Fibroblast of villous mesenchyme (primary cell): ENCODE measurements around the gene AIG1. TPM values are rescaled to one million over a fixed set of nuclear protein-coding genes. Genes with fewer than 3 reads are reported as not detected.

Experiments used
- DNase-seq: peaks from one replicate; pipeline ENCODE4 v3.0.0-alpha.2; 2010; ENCODE audit warnings: low read depth
- H3K4me3 ChIP-seq: 2 replicates; pipeline ENCODE4 v1.5.1; 2011; ENCODE audit warnings: low read depth, mild to moderate bottlenecking, low read length
- total RNA-seq: library from RNA; depleted of rRNA; stranded (reverse); fragments of >200 nt; gene quantifications from 2 replicates; pipeline ENCODE4 v1.2.3, GENCODE V29; 2012
- TF ChIP-seq, protein P1 (sequence below): IDR thresholded peaks from 2 replicates; pipeline ENCODE4 v1.5.1; 2012; ENCODE audit warnings: low read depth, mild to moderate bottlenecking, low read length; ENCODE audit not compliant: insufficient read depth

Gene AIG1
- total RNA-seq, 1 donor = 44.9 TPM

DNA sequence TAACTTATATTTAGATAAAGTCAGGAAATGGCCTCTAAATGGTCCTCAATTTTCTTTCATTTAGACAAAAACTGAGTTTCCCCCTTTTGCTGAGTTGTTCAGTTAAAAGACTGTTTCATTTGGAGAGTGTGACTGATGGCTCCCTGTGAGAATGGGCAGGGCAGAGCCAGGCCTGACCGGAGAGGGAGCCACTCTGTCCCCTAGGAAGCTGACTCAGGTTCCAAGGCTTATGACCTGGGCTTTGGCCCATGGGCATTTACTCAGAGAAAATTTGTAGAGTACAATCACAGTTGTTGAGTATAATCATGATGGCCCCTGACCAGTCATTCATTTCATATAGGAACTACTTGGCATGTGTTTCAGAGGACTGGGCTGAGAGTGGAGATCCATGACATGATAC is 37.0 kb upstream of the AIG1 start:
- TF ChIP-seq, protein P1, sequence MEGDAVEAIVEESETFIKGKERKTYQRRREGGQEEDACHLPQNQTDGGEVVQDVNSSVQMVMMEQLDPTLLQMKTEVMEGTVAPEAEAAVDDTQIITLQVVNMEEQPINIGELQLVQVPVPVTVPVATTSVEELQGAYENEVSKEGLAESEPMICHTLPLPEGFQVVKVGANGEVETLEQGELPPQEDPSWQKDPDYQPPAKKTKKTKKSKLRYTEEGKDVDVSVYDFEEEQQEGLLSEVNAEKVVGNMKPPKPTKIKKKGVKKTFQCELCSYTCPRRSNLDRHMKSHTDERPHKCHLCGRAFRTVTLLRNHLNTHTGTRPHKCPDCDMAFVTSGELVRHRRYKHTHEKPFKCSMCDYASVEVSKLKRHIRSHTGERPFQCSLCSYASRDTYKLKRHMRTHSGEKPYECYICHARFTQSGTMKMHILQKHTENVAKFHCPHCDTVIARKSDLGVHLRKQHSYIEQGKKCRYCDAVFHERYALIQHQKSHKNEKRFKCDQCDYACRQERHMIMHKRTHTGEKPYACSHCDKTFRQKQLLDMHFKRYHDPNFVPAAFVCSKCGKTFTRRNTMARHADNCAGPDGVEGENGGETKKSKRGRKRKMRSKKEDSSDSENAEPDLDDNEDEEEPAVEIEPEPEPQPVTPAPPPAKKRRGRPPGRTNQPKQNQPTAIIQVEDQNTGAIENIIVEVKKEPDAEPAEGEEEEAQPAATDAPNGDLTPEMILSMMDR = no peak
- no peak for DNase-seq
- H3K4me3 ChIP-seq = no peak overlapping the region

- TF ChIP-seq, protein P1 = no peak
- no peak overlapping the region for H3K4me3 ChIP-seq
- DNase-seq = no peak
These were observed 35.7 kb upstream of the AIG1 start for GRCh38 chr6:143024977-143025376.

GRCh38 chr6:143026696-143027449 is 33.8 kb upstream of the AIG1 start:
- no peak overlapping the region for H3K4me3 ChIP-seq
- DNase-seq = peak; percentile 44
- TF ChIP-seq, protein P1 = peak; percentile 81

DNA sequence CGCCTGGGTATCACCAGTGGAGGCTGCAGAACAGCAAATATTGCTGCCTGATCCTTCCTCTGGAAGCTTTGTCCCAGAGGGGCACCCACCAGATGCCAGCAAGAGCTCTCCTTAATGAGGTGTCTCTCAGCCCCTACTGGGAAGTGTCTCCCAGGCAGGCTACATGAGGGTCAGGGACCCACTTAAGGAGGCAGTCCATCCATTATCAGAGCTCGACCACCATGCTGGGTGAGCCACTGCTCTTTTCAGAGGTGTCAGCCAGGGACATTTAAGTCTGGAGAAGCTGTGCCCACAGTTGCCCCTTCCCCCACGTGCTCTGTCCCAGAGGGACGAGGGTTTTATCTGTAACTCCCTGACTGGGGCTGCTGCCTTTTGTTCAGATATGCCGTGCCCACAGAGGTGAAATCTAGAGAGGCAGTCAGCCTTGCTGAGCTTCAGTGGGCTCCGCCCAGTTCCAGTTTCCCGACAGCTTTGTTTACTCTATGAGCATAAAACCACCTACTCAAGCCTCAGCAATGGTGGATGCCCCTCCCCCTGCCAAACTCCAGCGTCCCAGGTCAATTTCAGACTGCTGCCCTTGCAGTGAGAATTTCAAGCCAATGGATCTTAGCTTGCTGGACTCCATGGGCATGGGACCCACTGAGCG is 25.9 kb upstream of the AIG1 start:
- DNase-seq = no peak
- TF ChIP-seq, protein P1 = no peak
- no peak overlapping the region for H3K4me3 ChIP-seq

DNA sequence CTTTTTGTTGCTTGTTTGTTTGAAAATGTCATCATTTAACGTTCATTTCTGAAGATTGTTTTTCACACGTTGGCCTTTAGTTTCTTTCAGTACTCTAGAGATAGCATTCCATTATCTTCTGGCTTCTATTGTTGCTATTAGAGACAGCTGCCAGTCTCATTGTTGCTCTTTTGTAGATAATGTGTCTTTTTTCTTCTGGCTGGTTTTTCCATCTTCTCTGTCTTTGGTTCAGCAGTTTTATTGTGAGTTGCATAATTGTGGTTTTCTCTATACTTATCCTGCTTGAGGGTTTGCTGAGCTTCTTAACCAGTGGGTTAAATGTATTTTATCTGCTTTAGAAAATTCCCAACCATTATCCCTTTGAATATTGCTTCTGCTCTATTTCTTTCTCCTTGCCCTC is 23.2 kb upstream of the AIG1 start:
- H3K4me3 ChIP-seq = no peak overlapping the region
- TF ChIP-seq, protein P1 = no peak
- DNase-seq = no peak

- TF ChIP-seq, protein P1 = no peak
- no peak for DNase-seq
- H3K4me3 ChIP-seq = no peak overlapping the region
These were observed 21.9 kb upstream of the AIG1 start for GRCh38 chr6:143038833-143039232.
